ENCODE data around the gene PLAAT4.
"Not testable (repeated sequence)": the region's sequence is repeated elsewhere in the genome, so short reads cannot be mapped to it uniquely, and the experiment has no call there.

The PLAAT4 gene

DNA sequence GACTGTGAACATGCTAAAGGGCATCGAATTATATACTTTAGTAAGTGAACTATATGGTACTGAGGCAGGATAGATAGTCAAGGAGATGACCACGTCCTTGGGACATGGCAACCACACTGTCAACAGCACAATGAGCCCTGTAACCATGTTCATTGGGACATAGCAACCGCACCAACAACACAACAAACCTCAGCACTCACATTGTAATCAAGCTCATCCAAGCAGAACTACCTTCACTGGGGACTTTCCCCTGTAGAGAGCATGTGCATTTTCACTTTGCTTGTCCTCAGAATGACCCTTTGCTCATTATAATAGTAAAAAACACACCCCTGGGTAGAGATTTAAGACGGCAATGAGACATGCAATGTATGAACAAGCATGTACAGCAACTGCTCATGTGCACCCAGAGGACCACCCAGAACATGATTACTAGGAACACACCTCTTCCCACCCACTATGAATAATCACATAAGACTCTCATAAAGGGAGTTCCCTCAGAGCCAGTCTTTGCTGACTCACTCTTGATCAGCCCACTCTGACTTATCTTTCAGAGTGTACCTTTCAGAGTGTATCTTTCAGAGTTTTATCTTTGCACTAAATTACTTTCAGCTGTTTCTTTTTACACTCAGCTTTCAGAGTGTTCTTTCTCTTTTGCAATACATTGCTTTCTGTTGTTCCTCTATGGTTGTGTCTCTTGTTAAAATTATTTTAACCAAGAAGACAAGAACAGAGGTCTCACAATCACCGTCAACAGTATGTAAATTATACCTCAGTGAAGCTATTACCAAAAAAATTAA lies 30.6 kb downstream of the PLAAT4 start:
- DNase-seq (ENCODE audit: low read depth in 1 of 2, low spot score in 1 of 2), result peak; percentile 18 to 67

DNA sequence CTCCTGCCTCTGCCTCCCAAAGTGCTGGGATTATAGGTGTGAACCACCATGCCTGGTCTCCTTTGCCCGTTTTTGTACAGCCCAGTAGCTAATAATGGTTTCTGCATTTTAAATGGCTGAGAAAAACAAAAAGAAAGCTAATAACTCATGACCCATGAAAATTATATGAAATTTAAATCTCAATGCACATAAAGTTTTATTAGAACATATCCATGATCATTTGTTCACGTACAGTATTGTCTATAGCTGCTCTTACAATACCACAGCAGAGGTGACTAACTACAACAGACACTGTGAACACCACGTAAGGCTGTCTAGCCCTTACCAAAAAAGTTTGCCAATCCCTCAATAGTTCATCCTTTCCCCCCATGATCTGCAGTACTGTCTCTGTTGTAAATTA lies 33.0 kb downstream of the PLAAT4 start:
- no peak for DNase-seq (ENCODE audit: low read depth in 1 of 2, low spot score in 1 of 2)

DNA sequence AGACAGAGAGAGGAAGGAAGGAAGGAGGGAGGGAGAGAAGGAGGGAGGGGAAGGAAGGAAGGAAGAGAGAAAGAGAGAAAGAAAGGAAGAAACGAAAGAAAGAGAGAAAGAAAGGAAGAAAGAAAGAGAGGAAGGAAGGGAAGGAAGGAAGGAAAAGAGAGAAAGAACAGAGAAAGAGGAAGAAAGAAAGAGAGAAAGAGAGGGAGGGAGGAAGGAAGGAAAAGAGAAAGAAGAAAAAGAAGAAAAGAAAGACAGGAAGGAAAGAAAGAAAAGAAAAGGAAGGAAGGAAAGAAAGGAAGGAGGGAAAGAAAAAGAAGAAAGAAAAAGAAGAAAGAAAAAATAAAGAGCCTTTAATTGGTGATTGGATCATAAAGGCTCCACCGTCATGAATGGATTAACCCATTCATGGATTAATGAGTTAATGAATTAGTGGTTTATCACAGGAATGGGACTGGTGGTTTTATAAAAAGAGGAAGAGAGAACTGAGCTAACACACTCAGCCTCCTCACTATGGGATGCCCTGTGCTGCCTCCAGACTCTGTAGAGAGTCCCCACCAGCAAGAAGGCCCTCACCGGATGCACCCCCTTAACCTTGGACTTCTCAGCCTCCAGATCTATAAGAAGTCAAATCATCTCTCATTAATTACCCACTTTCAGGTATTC lies 35.5 kb downstream of the PLAAT4 start:
- DNase-seq (ENCODE audit: low read depth in 1 of 2, low spot score in 1 of 2), result no peak

DNA sequence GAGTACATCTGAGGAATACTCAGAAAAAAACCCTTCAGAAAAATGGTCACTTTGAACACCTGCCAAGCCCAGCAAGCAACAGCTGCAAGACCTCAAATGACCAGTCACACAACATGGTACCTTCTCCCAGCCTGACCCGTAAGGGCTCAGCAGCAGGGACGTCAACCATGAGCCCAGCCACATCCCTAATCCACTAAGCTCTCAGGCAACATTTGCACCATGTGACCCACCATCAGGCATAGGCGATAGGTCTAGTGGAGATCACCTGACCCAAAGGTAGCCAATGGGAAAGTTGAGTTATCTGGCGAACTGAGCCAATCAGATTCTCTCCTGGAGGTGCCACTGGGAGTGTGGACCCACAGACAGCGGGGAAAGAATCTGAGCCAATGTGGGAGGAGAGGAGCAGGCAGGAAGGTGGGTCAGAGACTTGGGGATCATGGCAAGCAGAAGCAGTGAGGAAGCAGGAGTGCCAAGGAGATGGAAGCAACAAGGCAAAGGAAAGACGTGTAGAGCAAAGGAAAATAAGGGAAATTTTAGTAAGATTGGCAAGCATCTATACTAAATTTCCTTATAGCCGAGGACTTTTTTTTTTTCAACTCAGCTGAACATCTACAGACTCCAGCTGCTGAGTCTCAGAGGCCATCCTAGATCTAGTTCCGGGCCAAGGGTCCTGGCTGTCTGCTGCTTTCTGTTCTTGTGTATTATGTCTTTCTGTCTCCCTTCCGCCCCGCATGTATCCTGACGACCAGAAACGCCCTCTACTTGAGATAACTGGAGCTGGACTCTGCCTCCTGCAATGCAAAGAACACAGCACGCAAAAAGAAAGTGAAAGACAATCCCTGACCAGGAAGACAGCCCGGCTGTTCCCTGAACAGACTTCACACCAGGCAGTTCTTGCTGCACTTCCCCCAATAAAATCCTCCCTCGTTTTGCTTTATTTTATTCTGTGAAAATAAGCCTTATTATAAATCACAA lies 37.6 kb downstream of the PLAAT4 start:
- DNase-seq (ENCODE audit: low read depth in 1 of 2, low spot score in 1 of 2), result no peak

DNA sequence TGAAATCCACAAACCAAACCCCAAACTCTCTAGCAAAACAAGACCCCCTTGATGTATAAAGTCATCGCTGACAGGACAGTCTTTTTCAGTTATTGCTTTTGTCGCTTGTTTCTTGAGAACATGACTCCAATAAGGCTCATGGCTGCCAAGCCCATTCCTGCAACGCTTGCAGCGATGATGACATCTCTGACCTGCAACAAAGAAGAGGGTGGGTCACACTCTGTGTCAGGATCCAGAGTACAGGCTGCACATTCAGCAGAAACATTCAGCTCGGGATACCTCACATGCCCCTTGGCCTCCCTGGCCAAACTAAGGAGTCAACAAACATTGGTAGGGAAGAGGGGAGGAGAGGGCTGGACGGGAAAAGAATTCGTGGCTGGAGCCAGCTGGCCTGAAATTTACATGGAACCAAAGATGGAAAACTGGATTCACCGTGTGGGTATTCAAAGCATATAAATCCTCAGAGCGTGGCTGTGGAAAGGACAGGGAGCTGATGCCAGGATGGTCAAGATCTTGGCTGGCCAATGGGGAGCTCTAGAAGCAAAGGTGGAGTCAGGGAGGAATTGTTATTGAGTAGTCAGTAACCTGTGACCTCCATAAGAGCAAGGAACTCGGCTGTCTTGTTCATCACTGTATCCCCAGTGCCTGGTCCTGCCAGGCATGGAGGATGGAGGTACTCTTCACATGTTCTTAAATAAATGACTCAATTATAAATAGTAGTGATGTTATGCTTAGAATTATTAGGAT lies 38.4 kb downstream of the PLAAT4 start:
- no peak for DNase-seq (ENCODE audit: low read depth in 1 of 2, low spot score in 1 of 2)

DNA sequence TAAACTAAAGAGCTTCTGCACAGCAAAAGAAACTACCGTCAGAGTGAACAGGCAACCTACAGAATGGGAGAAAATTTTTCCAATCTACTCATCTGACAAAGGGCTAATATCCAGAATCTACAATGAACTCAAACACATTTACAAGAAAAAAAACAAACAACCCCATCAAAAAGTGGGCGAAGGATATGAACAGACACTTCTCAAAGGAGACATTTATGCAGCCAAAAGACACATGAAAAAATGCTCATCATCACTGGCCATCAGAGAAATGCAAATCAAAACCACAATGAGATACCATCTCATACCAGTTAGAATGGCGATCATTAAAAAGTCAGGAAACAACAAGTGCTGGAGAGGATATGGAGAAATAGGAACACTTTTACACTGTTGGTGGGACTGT lies 42.3 kb downstream of the PLAAT4 start:
- not testable (repeated sequence) for DNase-seq (ENCODE audit: low read depth in 1 of 2, low spot score in 1 of 2)

DNA sequence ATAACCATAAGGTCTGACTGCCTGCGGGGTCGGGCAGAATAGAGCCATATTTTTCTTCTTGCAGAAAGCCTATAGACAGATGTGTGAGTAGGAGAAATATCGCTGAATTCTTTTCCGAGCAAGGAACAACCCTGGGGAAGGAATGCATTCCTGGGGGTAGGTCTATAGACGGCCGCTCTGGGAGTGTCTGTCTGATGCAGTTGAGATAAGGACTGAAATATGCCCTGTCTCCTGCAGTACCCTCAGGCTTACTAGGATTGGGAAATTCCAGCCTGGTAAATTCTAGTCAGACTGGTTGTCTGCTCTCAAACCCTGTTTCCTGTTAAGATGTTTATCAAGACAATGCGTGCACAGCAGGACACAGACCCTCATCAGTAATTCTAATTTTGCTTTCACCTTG lies 44.6 kb downstream of the PLAAT4 start:
- not testable (repeated sequence) for DNase-seq (ENCODE audit: low read depth in 1 of 2, low spot score in 1 of 2)

DNA sequence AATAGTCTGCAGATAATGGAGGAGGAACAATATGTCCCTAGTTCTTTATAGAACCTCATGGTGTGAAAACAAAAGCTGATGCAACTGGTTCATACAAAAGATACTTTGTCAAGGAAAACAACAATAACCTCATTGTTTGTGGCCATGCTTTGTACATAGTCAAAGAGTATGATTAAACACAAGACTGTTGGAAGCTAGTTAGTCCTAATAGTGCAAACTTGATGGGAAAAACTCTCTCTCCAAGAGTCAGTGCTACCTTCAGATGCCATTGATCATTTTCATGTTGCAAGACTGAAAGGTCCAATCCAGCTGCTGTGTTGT lies 46.7 kb downstream of the PLAAT4 start:
- no peak for DNase-seq (ENCODE audit: low read depth in 1 of 2, low spot score in 1 of 2)

DNA sequence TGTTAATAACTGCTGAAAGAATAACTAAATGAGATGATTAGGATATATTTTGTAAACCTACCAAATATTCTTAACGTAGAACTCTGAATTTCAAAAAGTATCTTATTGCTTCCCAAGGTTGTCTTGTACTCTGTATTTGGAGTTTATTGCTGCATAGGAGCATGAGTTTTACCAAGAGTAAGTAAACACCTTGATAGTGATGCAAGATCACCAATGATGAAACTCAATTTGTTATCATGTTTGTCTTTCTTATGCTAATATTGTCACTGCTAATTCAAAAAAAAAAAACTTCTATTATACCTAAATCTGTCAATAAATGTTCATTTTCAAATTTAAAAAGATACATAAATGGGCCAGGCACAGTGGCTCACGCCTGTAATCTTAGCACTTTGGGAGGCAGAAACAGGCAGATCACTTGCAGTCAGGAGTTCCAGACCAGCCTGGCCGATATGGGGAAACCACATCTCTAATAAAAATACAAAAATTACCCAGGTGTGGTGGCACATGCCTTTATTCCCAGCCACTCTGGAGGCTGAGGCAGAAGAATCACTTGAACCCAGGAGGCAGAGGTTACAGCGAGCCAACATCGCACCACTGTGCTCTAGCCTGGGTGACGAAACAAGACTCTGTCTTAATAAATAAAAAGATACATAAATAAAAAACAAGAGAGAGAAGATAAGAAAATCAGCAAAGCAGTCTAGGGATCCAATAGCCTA lies 50.0 kb downstream of the PLAAT4 start:
- no peak for DNase-seq (ENCODE audit: low read depth in 1 of 2, low spot score in 1 of 2)

DNA sequence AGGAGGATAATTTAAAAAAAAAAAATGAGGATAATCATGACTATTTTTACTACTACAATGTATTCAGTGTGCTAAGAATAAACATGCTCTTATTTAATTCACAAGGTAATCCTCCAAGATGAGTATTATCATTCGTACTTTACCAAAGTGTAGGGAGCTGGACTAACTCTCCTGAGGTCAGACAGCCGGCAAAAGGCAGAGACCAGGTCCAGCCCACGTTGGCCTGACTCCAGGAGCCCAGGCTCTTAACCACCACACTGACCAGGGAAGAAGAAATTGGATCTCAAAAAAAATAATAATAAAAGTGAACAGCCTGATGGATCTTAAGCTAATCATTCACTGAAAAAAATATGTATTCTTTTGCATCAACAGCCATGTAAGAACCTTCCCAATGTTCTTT lies 52.4 kb downstream of the PLAAT4 start:
- no peak for DNase-seq (ENCODE audit: low read depth in 1 of 2, low spot score in 1 of 2)

DNA sequence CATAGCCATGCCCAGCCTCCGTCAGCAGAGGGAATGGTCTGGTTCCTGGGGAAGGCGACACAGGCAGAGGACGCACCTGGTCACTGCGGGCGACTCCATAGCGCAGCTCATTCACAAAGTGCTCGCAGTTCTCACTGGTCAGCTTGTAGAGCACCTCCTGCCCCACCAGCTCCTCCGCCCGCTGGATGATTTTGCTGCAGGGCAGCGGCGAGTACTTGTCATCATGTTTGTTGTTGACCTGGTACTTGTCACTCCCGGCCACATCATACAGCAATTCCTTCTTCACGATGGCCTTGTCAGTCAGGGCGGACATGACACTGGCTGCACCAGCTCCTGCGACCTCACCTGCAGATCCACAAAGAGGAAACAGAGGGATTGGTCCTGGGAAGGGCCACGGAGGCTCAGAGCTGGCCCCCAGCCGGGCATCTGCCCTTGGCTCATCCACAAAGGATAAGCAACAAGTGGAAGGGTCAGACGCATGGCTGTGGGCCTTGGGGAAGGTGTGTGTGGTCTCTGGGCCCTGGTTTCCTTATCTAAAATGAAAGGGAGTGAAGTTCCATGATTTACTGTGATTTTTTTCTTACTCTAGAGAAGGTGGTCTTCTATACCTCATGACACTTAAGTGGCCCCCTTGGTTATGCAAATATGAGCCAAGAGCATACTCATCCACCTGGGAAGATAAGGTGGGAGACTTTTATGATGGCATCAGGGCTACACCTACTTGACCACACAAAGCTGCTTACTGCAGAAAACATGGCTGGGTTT lies 53.6 kb downstream of the PLAAT4 start:
- no peak for DNase-seq (ENCODE audit: low read depth in 1 of 2, low spot score in 1 of 2)

DNA sequence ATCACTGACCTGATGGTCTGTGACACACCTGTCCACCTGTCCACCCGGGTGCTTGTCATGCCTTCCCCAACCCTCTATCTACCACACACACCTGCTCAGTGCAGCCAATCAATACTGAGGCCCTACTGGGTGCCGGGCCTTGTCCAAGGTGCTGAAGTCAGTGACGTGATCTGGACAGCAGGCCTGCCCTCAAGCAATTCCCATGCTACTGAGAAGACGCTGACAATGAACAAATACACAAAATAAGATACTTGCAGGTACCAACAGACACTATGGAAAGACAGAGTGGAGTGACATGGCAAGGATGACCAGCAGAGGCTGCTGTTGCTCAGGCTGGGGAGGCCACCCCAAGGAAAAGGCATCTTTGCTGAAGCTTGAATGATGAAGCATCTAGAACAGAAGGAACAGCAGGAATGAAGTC lies 56.4 kb downstream of the PLAAT4 start:
- no peak for DNase-seq (ENCODE audit: low read depth in 1 of 2, low spot score in 1 of 2)

DNA sequence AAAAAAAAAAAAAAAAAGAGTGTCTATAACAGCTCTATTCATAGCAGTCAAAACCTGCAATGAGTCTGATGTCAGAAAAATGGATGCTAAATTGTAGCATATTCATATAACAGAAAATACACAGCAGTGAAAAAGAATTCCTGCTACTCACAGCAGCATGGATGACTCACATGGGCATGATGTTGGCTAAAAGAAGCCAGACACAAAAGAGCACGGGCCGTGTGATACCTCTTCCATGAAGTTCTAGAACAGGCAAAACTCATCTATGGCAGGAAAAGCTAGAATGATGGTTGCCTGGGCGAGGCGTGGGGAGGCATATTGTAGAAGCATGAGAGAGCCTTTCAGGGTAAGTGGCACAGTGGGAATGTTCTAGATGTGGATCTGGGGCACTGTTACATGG lies 58.7 kb downstream of the PLAAT4 start:
- DNase-seq (ENCODE audit: low read depth in 1 of 2, low spot score in 1 of 2), result no peak

Measured in activated CD4-positive, alpha-beta T cell treated with anti-CD3 and anti-CD28 coated beads, Interleukin-2, amount 50 U/mL, for 24 hours (primary cell).